Retinal pigment epithelial cell (primary cell): ENCODE data around the gene KRTAP9-9.
"Not testable (repeated sequence)": the region's sequence is repeated elsewhere in the genome, so short reads cannot be mapped to it uniquely, and the experiment has no call there.

Experiments
- DNase-seq: peaks from one replicate; pipeline ENCODE4 v3.0.0-alpha.2; 2010; ENCODE audit warnings: low read depth
- H3K4me3 ChIP-seq: 2 replicates; pipeline ENCODE4 v1.5.1; 2011; ENCODE audit warnings: mild to moderate bottlenecking, low read length, control low read depth, moderate library complexity
- CTCF ChIP-seq: conservative IDR thresholded peaks from 2 replicates; pipeline ENCODE4 v1.5.1; 2011; ENCODE audit warnings: low read depth, low read length, control low read depth, inconsistent platforms

Gene KRTAP9-9

GRCh38 chr17:41255381-41256290 lies at the start of gene KRTAP9-9:
Gene KRTAP9-9, plus strand, starts transcription at chr17:41255384.
- not testable (repeated sequence) for DNase-seq, H3K4me3 ChIP-seq

DNA sequence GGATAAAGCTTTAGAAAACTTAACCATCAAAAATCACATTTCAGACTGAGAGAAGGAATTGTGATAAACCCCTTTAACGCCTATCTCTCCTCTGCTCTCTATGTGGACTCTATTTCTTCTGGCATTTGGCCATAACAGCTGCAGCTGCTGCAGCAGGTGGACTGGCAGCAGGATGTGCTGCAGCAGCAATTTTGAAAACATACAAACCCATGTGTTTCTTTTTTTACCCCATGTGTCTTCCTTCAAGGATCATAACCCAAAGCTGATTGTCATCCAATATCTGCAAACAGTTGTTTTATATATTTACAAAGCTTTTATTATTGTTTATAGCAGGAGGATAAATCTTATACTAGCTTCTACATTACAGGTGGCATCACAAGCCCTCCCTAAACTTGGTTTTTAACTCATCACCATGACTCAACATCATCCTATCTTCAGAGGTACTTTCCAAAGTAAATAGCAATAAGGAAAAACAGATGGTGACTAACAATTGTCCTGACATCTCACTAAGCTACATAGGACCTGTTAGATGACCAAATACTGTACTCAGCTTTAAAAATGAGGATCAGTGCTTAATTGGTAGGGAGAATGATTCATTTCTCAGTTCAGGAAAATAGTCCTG lies 43.2 kb upstream of the KRTAP9-9 start:
- no peak for TF ChIP-seq CTCF
- H3K4me3 ChIP-seq = no peak overlapping the region
- no peak for DNase-seq

GRCh38 chr17:41212524-41213169 lies 42.5 kb upstream of the KRTAP9-9 start:
- no peak overlapping the region for H3K4me3 ChIP-seq
- TF ChIP-seq CTCF = no peak
- DNase-seq = no peak

- no peak for DNase-seq
- TF ChIP-seq CTCF = no peak
- no peak overlapping the region for H3K4me3 ChIP-seq
Observed at GRCh38 chr17:41215681-41216080, 39.5 kb upstream of the KRTAP9-9 start.

GRCh38 chr17:41223821-41224220 lies 31.4 kb upstream of the KRTAP9-9 start:
- H3K4me3 ChIP-seq = no peak overlapping the region
- DNase-seq = no peak
- TF ChIP-seq CTCF = no peak

DNA sequence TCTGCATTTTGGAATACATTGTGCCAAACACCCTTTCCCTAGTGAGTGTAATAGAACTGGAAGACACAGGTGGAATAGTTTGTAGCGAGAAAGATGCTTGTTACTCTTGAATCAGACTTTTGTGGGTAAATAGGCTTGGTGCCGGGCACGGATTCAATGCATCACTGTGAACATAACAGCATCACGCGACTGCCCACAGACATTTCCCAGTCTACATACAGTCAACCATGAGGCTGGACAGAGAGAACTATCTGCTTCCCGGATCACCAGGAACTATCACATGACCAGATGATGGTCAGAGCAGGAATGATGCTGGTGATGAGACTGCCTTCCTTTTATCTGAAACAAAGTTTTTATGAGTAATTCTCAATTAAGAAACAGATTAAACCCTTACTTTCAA lies 29.1 kb upstream of the KRTAP9-9 start:
- no peak for DNase-seq
- TF ChIP-seq CTCF = no peak

DNA sequence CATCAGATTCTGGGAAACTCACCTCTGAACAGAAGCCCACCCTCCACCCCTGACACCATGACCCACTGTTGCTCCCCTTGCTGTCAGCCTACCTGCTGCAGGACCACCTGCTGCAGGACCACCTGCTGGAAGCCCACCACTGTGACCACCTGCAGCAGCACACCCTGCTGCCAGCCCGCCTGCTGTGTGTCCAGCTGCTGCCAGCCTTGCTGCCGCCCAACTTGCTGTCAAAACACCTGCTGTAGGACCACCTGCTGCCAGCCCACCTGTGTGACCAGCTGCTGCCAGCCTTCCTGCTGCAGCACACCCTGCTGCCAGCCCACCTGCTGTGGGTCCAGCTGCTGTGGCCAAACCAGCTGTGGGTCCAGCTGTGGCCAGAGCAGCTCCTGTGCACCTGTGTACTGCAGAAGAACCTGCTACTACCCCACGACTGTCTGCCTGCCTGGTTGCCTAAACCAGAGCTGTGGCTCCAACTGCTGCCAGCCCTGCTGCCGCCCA lies 28.5 kb upstream of the KRTAP9-9 start, which contains the start of gene KRTAP9-2:
KRTAP9-2 (plus strand) TSS at position 51 of the 498 bp plus-strand sequence; CDS start at position 58, 7 bp downstream.
- not testable (repeated sequence) for H3K4me3 ChIP-seq, DNase-seq

More for the DNA sequence above, 29.1 kb upstream of the KRTAP9-9 start:
- H3K4me3 ChIP-seq = no peak overlapping the region

- H3K4me3 ChIP-seq = no peak overlapping the region
- TF ChIP-seq CTCF = no peak
- DNase-seq = no peak
Observed at GRCh38 chr17:41230094-41230493, 25.1 kb upstream of the KRTAP9-9 start.
